ENCODE results near the gene FCGR3B.
"Not testable (repeated sequence)": the region's sequence is repeated elsewhere in the genome, so short reads cannot be mapped to it uniquely, and the experiment has no call there.

The FCGR3B gene

GRCh38 chr1:161653971-161654370, 23.0 kb upstream of the FCGR3B start:
- H3K36me3 Mint-ChIP-seq (ENCODE audit: insufficient read depth); H3K9me3 Mint-ChIP-seq; H3K27ac Mint-ChIP-seq; ATAC-seq (replicated peaks); DNase-seq; H3K4me1 Mint-ChIP-seq (ENCODE audit: low read depth in 2 of 2); H3K27me3 Mint-ChIP-seq; H3K4me3 Mint-ChIP-seq: not testable (repeated sequence)

- not testable (repeated sequence) for H3K4me1 Mint-ChIP-seq (ENCODE audit: low read depth in 2 of 2); DNase-seq; ATAC-seq (replicated peaks); H3K9me3 Mint-ChIP-seq; H3K36me3 Mint-ChIP-seq (ENCODE audit: insufficient read depth); H3K27me3 Mint-ChIP-seq; H3K4me3 Mint-ChIP-seq; H3K27ac Mint-ChIP-seq
Measured at GRCh38 chr1:161653541-161653940, 22.6 kb upstream of the FCGR3B start.

GRCh38 chr1:161647507-161648360, 16.8 kb upstream of the FCGR3B start:
- not testable (repeated sequence) for H3K4me3 Mint-ChIP-seq; H3K27me3 Mint-ChIP-seq; H3K9me3 Mint-ChIP-seq; DNase-seq; H3K36me3 Mint-ChIP-seq (ENCODE audit: insufficient read depth)
- Mint-ChIP-seq H3K27ac (peak overlapping the region in 1 of 2 donors; percentile 3), H3K4me1 (ENCODE audit: low read depth in 2 of 2) (peaks cover 7 to 21% of the 10 kb centered on the region in 2 donors)
- peak; percentile 69 for ATAC-seq (replicated peaks)

GRCh38 chr1:161644855-161645254, 13.9 kb upstream of the FCGR3B start:
- not testable (repeated sequence) for ATAC-seq (replicated peaks); H3K4me3 Mint-ChIP-seq; DNase-seq; H3K27me3 Mint-ChIP-seq; H3K36me3 Mint-ChIP-seq (ENCODE audit: insufficient read depth); H3K9me3 Mint-ChIP-seq
- Mint-ChIP-seq H3K27ac (peak overlapping the region in 1 of 2 donors; percentile 54), H3K4me1 (ENCODE audit: low read depth in 2 of 2) (peaks cover 10 to 28% of the 10 kb centered on the region in 2 donors)

GRCh38 chr1:161643481-161644208, 12.7 kb upstream of the FCGR3B start:
- H3K9me3 Mint-ChIP-seq; H3K27me3 Mint-ChIP-seq; H3K36me3 Mint-ChIP-seq (ENCODE audit: insufficient read depth); DNase-seq: not testable (repeated sequence)
- Mint-ChIP-seq H3K27ac (peak overlapping the region in 1 of 2 donors; percentile 54), H3K4me1 (ENCODE audit: low read depth in 2 of 2) (peaks cover 10 to 28% of the 10 kb centered on the region in 2 donors), H3K4me3 (peak overlapping the region in 1 of 2 donors; percentile 18)
- peak; percentile 66 for ATAC-seq (replicated peaks)

- peaks cover 8 to 25% of the 10 kb centered on the region in 2 donors for H3K4me1 Mint-ChIP-seq (ENCODE audit: low read depth in 2 of 2)
- not testable (repeated sequence) for DNase-seq; H3K27me3 Mint-ChIP-seq; H3K9me3 Mint-ChIP-seq; H3K36me3 Mint-ChIP-seq (ENCODE audit: insufficient read depth)
- H3K27ac Mint-ChIP-seq: peak overlapping the region in 1 of 2 donors; percentile 46
- peak overlapping the region in 1 of 2 donors; percentile 64 for H3K4me3 Mint-ChIP-seq
- ATAC-seq (replicated peaks): peak; percentile 46
Measured at GRCh38 chr1:161642697-161643096, 11.7 kb upstream of the FCGR3B start.

- H3K27me3 Mint-ChIP-seq; DNase-seq; H3K9me3 Mint-ChIP-seq; H3K36me3 Mint-ChIP-seq (ENCODE audit: insufficient read depth); H3K27ac Mint-ChIP-seq; ATAC-seq (replicated peaks); H3K4me3 Mint-ChIP-seq: not testable (repeated sequence)
- H3K4me1 Mint-ChIP-seq (ENCODE audit: low read depth in 2 of 2): peaks cover 14 to 27% of the 10 kb centered on the region in 2 donors
Measured at GRCh38 chr1:161639203-161639602, 8.2 kb upstream of the FCGR3B start.

- not testable (repeated sequence) for H3K36me3 Mint-ChIP-seq (ENCODE audit: insufficient read depth); H3K9me3 Mint-ChIP-seq; ATAC-seq (replicated peaks); H3K27ac Mint-ChIP-seq; DNase-seq; H3K27me3 Mint-ChIP-seq; H3K4me3 Mint-ChIP-seq
- H3K4me1 Mint-ChIP-seq (ENCODE audit: low read depth in 2 of 2): peaks cover 13 to 24% of the 10 kb centered on the region in 2 donors
Measured at GRCh38 chr1:161638251-161638993, 7.4 kb upstream of the FCGR3B start.

GRCh38 chr1:161636976-161637375, 6.0 kb upstream of the FCGR3B start:
- not testable (repeated sequence) for H3K27me3 Mint-ChIP-seq; H3K36me3 Mint-ChIP-seq (ENCODE audit: insufficient read depth); H3K9me3 Mint-ChIP-seq; DNase-seq; ATAC-seq (replicated peaks)
- Mint-ChIP-seq H3K27ac (peak overlapping the region; percentile 66 to 94), H3K4me3 (peak overlapping the region in 1 of 2 donors; percentile 68), H3K4me1 (ENCODE audit: low read depth in 2 of 2) (peaks cover 10 to 14% of the 10 kb centered on the region in 2 donors)

GRCh38 chr1:161636189-161636782, 5.3 kb upstream of the FCGR3B start:
- H3K36me3 Mint-ChIP-seq (ENCODE audit: insufficient read depth); DNase-seq; H3K9me3 Mint-ChIP-seq; H3K27me3 Mint-ChIP-seq: not testable (repeated sequence)
- Mint-ChIP-seq H3K4me1 (ENCODE audit: low read depth in 2 of 2) (peaks cover 10 to 14% of the 10 kb centered on the region in 2 donors), H3K27ac (peak overlapping the region; percentile 66 to 94), H3K4me3 (peak overlapping the region; percentile 34 to 77)
- peak; percentile 51 for ATAC-seq (replicated peaks)

GRCh38 chr1:161634993-161635392, 4.0 kb upstream of the FCGR3B start:
- not testable (repeated sequence) for H3K36me3 Mint-ChIP-seq (ENCODE audit: insufficient read depth); H3K4me3 Mint-ChIP-seq; H3K27me3 Mint-ChIP-seq; H3K9me3 Mint-ChIP-seq; ATAC-seq (replicated peaks); DNase-seq
- peak overlapping the region in 1 of 2 donors; percentile 58 for H3K27ac Mint-ChIP-seq
- peaks cover 12 to 17% of the 10 kb centered on the region in 2 donors for H3K4me1 Mint-ChIP-seq (ENCODE audit: low read depth in 2 of 2)

- ATAC-seq (replicated peaks); H3K36me3 Mint-ChIP-seq (ENCODE audit: insufficient read depth); H3K4me3 Mint-ChIP-seq; DNase-seq; H3K27ac Mint-ChIP-seq; H3K27me3 Mint-ChIP-seq; H3K9me3 Mint-ChIP-seq: not testable (repeated sequence)
- peaks cover 13 to 26% of the 10 kb centered on the region in 2 donors for H3K4me1 Mint-ChIP-seq (ENCODE audit: low read depth in 2 of 2)
Measured at GRCh38 chr1:161630128-161630742, 741 bp downstream of the FCGR3B start.

Data from effector memory CD8-positive, alpha-beta T cell (primary cell).